ENCODE measurements around the gene ARL6IP6.

- TF ChIP-seq POLR2A (IDR thresholded peaks at IDR 0.05) (no peak), CTCF (IDR thresholded peaks at IDR 0.05) (no peak)
Measured at GRCh38 chr2:152682663-152683062, 35.8 kb upstream of the ARL6IP6 start.
